B cell (primary cell): Measurements from ENCODE around the gene MYMX. TPM values are rescaled to one million over a fixed set of nuclear protein-coding genes. Genes with fewer than 3 reads are reported as not detected.

Experiments
- ATAC-seq: fragments of 200-7000 bp; cut with Tn5 transposase; one replicate; pipeline ENCODE4 v1.10.0; 2021; ENCODE audit warnings: low read depth, mild to moderate bottlenecking, moderate number of reproducible peaks, moderate library complexity
- CTCF ChIA-PET: fragments of 350-600 bp; sonication (Branson Sonifier 250); formaldehyde crosslinking; loops from one replicate; lab custom pipeline; 2021; ENCODE audit warnings: antibody characterized with exemption, inconsistent platforms; lab: Charles Lee
- POLR2A ChIA-PET: fragments of 350-600 bp; sonication (Branson Sonifier 250); formaldehyde crosslinking; loops from one replicate; lab custom pipeline; 2021; ENCODE audit warnings: antibody characterized with exemption; lab: Charles Lee
- DNase-seq: peaks from one replicate; pipeline ENCODE4 v3.0.0; 2013
- H2AFZ ChIP-seq: 2 replicates; pipeline ENCODE4 v1.6.1; 2012; ENCODE audit warnings: mild to moderate bottlenecking, low read depth, low read length; ENCODE audit not compliant: insufficient read depth, poor library complexity, severe bottlenecking
- H3K27ac ChIP-seq, 2 donors: 1 replicate in 1 of 2; 2 replicates in 1 of 2; pipeline ENCODE4 v1.5.1; 2012 to 2013; ENCODE audit warnings: low read length in 2 of 2, mild to moderate bottlenecking in 2 of 2, moderate library complexity in 1 of 2
- H3K27me3 ChIP-seq, 4 experiments: fragments of 200-600 bp in 1 of 4; sonication (generic) in 1 of 4; replicated peaks in 1 of 4; 1 replicate in 2 of 4; 2 replicates in 2 of 4; pipeline versions ENCODE4 v1.6.1 to v1.7.0; 2013 to 2016; ENCODE audit warnings: low read length in 3 of 4, mild to moderate bottlenecking in 2 of 4, mixed read lengths in 1 of 4, moderate library complexity in 1 of 4; ENCODE audit not compliant: insufficient read depth in 4 of 4, control insufficient read depth in 3 of 4; ENCODE audit errors: control extremely low read depth in 1 of 4
- H3K36me3 ChIP-seq, 2 experiments: replicated peaks in 1 of 2; 1 replicate in 1 of 2; 2 replicates in 1 of 2; pipeline versions ENCODE4 v1.6.1 to v1.7.1; 2013; ENCODE audit warnings: low read length in 1 of 2; ENCODE audit not compliant: insufficient read depth in 2 of 2, control insufficient read depth in 1 of 2; ENCODE audit errors: control extremely low read depth in 1 of 2, extremely low read depth in 1 of 2
- H3K4me1 ChIP-seq, 2 donors: fragments of 200-600 bp in 1 of 2; sonication (generic) in 1 of 2; 1 replicate in 1 of 2; 2 replicates in 1 of 2; pipeline versions ENCODE4 v1.5.1 to v1.6.1; 2013 to 2017; ENCODE audit warnings: low read length in 2 of 2; ENCODE audit not compliant: control insufficient read depth in 2 of 2, insufficient read depth in 2 of 2
- H3K4me2 ChIP-seq: replicated peaks from 2 replicates; pipeline ENCODE3; 2012; ENCODE audit warnings: mild to moderate bottlenecking, low read depth, low read length; ENCODE audit not compliant: poor library complexity, severe bottlenecking
- H3K4me3 ChIP-seq, 5 experiments: fragments of 200-600 bp in 1 of 5; sonication (generic) in 1 of 5; 1 replicate in 3 of 5; 2 replicates in 2 of 5; pipeline versions ENCODE4 v1.5.1 to v1.7.0; 2011 to 2016; ENCODE audit warnings: low read length in 4 of 5, mild to moderate bottlenecking in 4 of 5, low read depth in 2 of 5, control low read depth in 1 of 5, moderate library complexity in 1 of 5; ENCODE audit not compliant: insufficient read depth in 1 of 5; ENCODE audit errors: control extremely low read depth in 1 of 5, extremely low read depth in 1 of 5
- H3K79me2 ChIP-seq: fragments of 200-600 bp; sonication (generic); one replicate; pipeline ENCODE4 v1.6.0; 2016; ENCODE audit warnings: low read length; ENCODE audit not compliant: control insufficient read depth, insufficient read depth
- H3K9ac ChIP-seq: fragments of 200-600 bp; sonication (generic); 2 replicates; pipeline ENCODE4 v1.6.1; 2017; ENCODE audit warnings: mild to moderate bottlenecking, low read length, moderate library complexity
- H3K9me3 ChIP-seq, 3 donors: one replicate each; pipeline versions ENCODE4 v1.6.1 to v1.7.1; 2013; ENCODE audit warnings: low read length in 2 of 3; ENCODE audit not compliant: control insufficient read depth in 2 of 3, insufficient read depth in 1 of 3; ENCODE audit errors: control extremely low read depth in 1 of 3
- H4K20me1 ChIP-seq: 2 replicates; pipeline ENCODE4 v1.6.0; 2012; ENCODE audit warnings: mild to moderate bottlenecking, low read length; ENCODE audit not compliant: insufficient read depth, control insufficient read depth, poor library complexity, severe bottlenecking
- H3K27ac Mint-ChIP-seq: one replicate; pipeline ENCODE4 v1.8.0; 2021; ENCODE audit warnings: mixed read lengths
- H3K27me3 Mint-ChIP-seq: one replicate; pipeline ENCODE4 v1.8.0; 2021; ENCODE audit warnings: mixed read lengths
- H3K4me1 Mint-ChIP-seq: one replicate; pipeline ENCODE4 v1.8.0; 2021; ENCODE audit warnings: mixed read lengths
- H3K4me3 Mint-ChIP-seq: one replicate; pipeline ENCODE4 v1.8.0; 2021; ENCODE audit warnings: mixed read lengths
- H3K9me3 Mint-ChIP-seq: one replicate; pipeline ENCODE4 v1.8.0; 2022; ENCODE audit warnings: mixed read lengths; ENCODE audit not compliant: insufficient read depth
- CTCF ChIP-seq: fragments of 200-600 bp; IDR thresholded peaks from one replicate; pipeline ENCODE4 v1.8.0; 2022; ENCODE audit warnings: antibody characterized with exemption, mild to moderate bottlenecking
- EZH2 ChIP-seq: IDR thresholded peaks from 2 replicates; pipeline ENCODE4 v1.6.1; 2012; ENCODE audit warnings: borderline replicate concordance, low read depth, mild to moderate bottlenecking, moderate library complexity, low read length; ENCODE audit not compliant: insufficient read depth, poor library complexity, severe bottlenecking
- WGBS: methylation state at CpG from one replicate; pipeline ENCODE4 v1.1.5; 2013; ENCODE audit warnings: missing lambda C conversion rate; ENCODE audit not compliant: insufficient coverage; 5-methylcytosine and 5-hydroxymethylcytosine counted together
- intact Hi-C: fragments of 100-400 bp; cut with micrococcal nuclease; formaldehyde crosslinking; loops from one replicate; pipeline ENCODE4 v1.10.0; 2022
- polyA plus RNA-seq: library from polyadenylated mRNA; depleted of rRNA; stranded (reverse); fragments of >200 nt; gene quantifications from 2 replicates; pipeline ENCODE4 v1.2.3, GENCODE V29; 2012
- total RNA-seq, 2 donors: library from RNA; stranded (reverse); fragments of 120-200 nt in 1 of 2; gene quantifications; 1 replicate in 1 of 2; 2 replicates in 1 of 2; pipeline versions ENCODE4 v1.2.3 to v1.2.4, GENCODE V29; 2013 to 2022

MYMX gene
- total and polyA plus RNA-seq, 2 donors (not counting 1 experiment from before 2014, with no cell fraction given) = not detected

GRCh38 chr6:44257753-44258324 is 41.1 kb downstream of the MYMX start:
- Mint-ChIP-seq H3K4me1 (peaks cover 92% of the 10 kb centered on the region), H3K9me3 (no peaks in the 10 kb centered on the region), H3K4me3 (peak overlapping the region; percentile 88), H3K27me3 (no peaks in the 10 kb centered on the region), H3K27ac (peak overlapping the region; percentile 100)
- H3K36me3 ChIP-seq = peaks cover 4 to 75% of the 10 kb centered on the region in 2 experiments
- POLR2A ChIA-PET = interaction anchor here (1.7 to 4.3 kb wide), 2 partner anchors 11 to 34 kb away, joined by 11 to 87 read pairs; partner anchors contain the start of genes HSP90AB1 and SLC29A1
- H3K27me3 ChIP-seq = no peaks in the 10 kb centered on the region
- H3K4me3 ChIP-seq = peak overlapping the region in 4 of 5 experiments; percentile 18 to 93 (median 91)
- no peaks in the 10 kb centered on the region for H3K9me3 ChIP-seq
- 21% methylated on average over 12 of the region's 15 CpGs for WGBS
- H3K4me1 ChIP-seq = peaks cover 63 to 87% of the 10 kb centered on the region in 2 donors
- intact Hi-C loops = loop anchor here (1.0 to 5.0 kb wide), 3 partner anchors 7 to 631 kb away; partner anchors contain the start of genes GTPBP2, HSP90AB1 and NFKBIE
- TF ChIP-seq EZH2 (no peak), CTCF (peak; percentile 5)
- H4K20me1 ChIP-seq = peaks cover 54% of the 10 kb centered on the region
- H3K9ac ChIP-seq = peak overlapping the region; percentile 96
- peak; percentile 88 for DNase-seq
- ATAC-seq = peak; percentile 11
- H3K27ac ChIP-seq = peak overlapping the region; percentile 83 to 98
- CTCF ChIA-PET = interaction anchor here (1.3 to 5.0 kb wide), 4 partner anchors 10 to 80 kb away, joined by 4 to 68 read pairs (median 18); partner anchors contain the start of genes AARS2 and HSP90AB1
- H3K4me2 ChIP-seq = peak overlapping the region; percentile 97
- H3K79me2 ChIP-seq = peaks cover 34% of the 10 kb centered on the region
- H2AFZ ChIP-seq = peak overlapping the region; percentile 67

- intact Hi-C loops = loop anchor here (5.0 kb wide), 1 partner anchor 631 kb away; the partner anchor contains the start of gene GTPBP2
- ATAC-seq = no peak
- POLR2A ChIA-PET = interaction anchor here (4.3 kb wide), 1 partner anchor 12 kb away, joined by 87 read pairs; the partner anchor contains the start of gene HSP90AB1
- Histone ChIP-seq H3K9me3 (no peaks in the 10 kb centered on the region), H4K20me1 (peaks cover 51% of the 10 kb centered on the region), H3K27me3 (no peaks in the 10 kb centered on the region), H2AFZ (no peak overlapping the region), H3K9ac (peak overlapping the region; percentile 96), H3K27ac (peak overlapping the region; percentile 83 to 98), H3K36me3 (peaks cover 4 to 72% of the 10 kb centered on the region in 2 experiments), H3K79me2 (peaks cover 38% of the 10 kb centered on the region), H3K4me3 (no peak overlapping the region), H3K4me2 (peak overlapping the region; percentile 97), H3K4me1 (peaks cover 66 to 91% of the 10 kb centered on the region in 2 donors)
- no peaks in the 10 kb centered on the region for H3K9me3 Mint-ChIP-seq
- CTCF ChIA-PET = interaction anchor here (2.7 kb wide), 2 partner anchors 9 to 55 kb away, joined by 14 to 21 read pairs; partner anchors contain the start of gene AARS2
- peak; percentile 77 for DNase-seq
- peak overlapping the region; percentile 88 for H3K4me3 Mint-ChIP-seq
- peaks cover 93% of the 10 kb centered on the region for H3K4me1 Mint-ChIP-seq
- H3K27ac Mint-ChIP-seq = peak overlapping the region; percentile 100
- WGBS = 43% methylated on average over 6 of the region's 9 CpGs
- no peaks in the 10 kb centered on the region for H3K27me3 Mint-ChIP-seq
- TF ChIP-seq CTCF = no peak
- TF ChIP-seq EZH2 = no peak
These were observed 41.7 kb downstream of the MYMX start for GRCh38 chr6:44258325-44258863.
